Liver (tissue), 9 donors: ENCODE measurements around the gene TUNAR. TPM values are rescaled to one million over a fixed set of nuclear protein-coding genes. Genes with fewer than 3 reads are reported as not detected.

Experiments
- DNase-seq: peaks from one replicate; pipeline ENCODE4 v3.0.0-alpha.2; 2017; ENCODE audit warnings: low spot score
- H3K27ac ChIP-seq, 2 donors: one replicate each; pipeline ENCODE4 v1.7.0; 2013; ENCODE audit warnings: inconsistent platforms in 2 of 2, low read length in 2 of 2, control low read depth in 1 of 2, low read depth in 1 of 2, mild to moderate bottlenecking in 1 of 2
- H3K27me3 ChIP-seq, 4 donors: one replicate each; pipeline versions ENCODE4 v1.6.1 to v1.7.0; 2013; ENCODE audit warnings: low read length in 3 of 4, inconsistent platforms in 1 of 4, mild to moderate bottlenecking in 1 of 4, moderate library complexity in 1 of 4; ENCODE audit not compliant: control insufficient read depth in 4 of 4, insufficient read depth in 4 of 4
- H3K36me3 ChIP-seq, 4 donors: one replicate each; pipeline versions ENCODE4 v1.6.1 to v1.7.0; 2013; ENCODE audit warnings: low read length in 3 of 4, mild to moderate bottlenecking in 3 of 4, low read depth in 1 of 4, moderate library complexity in 1 of 4; ENCODE audit not compliant: control insufficient read depth in 4 of 4, insufficient read depth in 3 of 4
- H3K4me1 ChIP-seq, 4 donors: one replicate each; pipeline versions ENCODE4 v1.6.1 to v1.7.0; 2013; ENCODE audit warnings: low read length in 3 of 4, mild to moderate bottlenecking in 3 of 4, moderate library complexity in 1 of 4; ENCODE audit not compliant: control insufficient read depth in 4 of 4, insufficient read depth in 4 of 4
- H3K4me3 ChIP-seq, 3 donors: one replicate each; pipeline versions ENCODE4 v1.6.1 to v1.7.0; 2013; ENCODE audit warnings: low read length in 3 of 3, control low read depth in 1 of 3, low read depth in 1 of 3, mild to moderate bottlenecking in 1 of 3
- H3K9ac ChIP-seq, 2 donors: one replicate each; pipeline ENCODE4 v1.7.0; 2013; ENCODE audit warnings: low read length in 2 of 2, mild to moderate bottlenecking in 2 of 2, moderate library complexity in 2 of 2, control low read depth in 1 of 2, low read depth in 1 of 2
- H3K9me3 ChIP-seq, 4 donors: one replicate each; pipeline versions ENCODE4 v1.6.1 to v1.7.0; 2013; ENCODE audit warnings: low read length in 3 of 4; ENCODE audit not compliant: control insufficient read depth in 4 of 4
- ATF3 ChIP-seq: IDR thresholded peaks from 2 replicates; pipeline ENCODE4 v1.6.1; 2016; ENCODE audit warnings: antibody characterized with exemption
- EGR1 ChIP-seq, 2 donors: IDR thresholded peaks; 2 replicates each; pipeline ENCODE4 v1.6.1; 2016 to 2018; ENCODE audit warnings: antibody characterized with exemption in 2 of 2, low read depth in 2 of 2
- FOXA1 ChIP-seq: IDR thresholded peaks from 2 replicates; pipeline ENCODE4 v1.6.1; 2016; ENCODE audit warnings: antibody characterized with exemption
- FOXA2 ChIP-seq: IDR thresholded peaks from 2 replicates; pipeline ENCODE4 v1.6.1; 2016; ENCODE audit warnings: antibody characterized with exemption
- GABPA ChIP-seq, 2 donors: IDR thresholded peaks in 1 of 2; conservative IDR thresholded peaks in 1 of 2; 2 replicates each; pipeline ENCODE4 v1.6.1; 2016; ENCODE audit warnings: antibody characterized with exemption in 2 of 2, mild to moderate bottlenecking in 1 of 2, moderate library complexity in 1 of 2
- HNF4A ChIP-seq, 2 donors: conservative IDR thresholded peaks; 2 replicates each; pipeline ENCODE4 v1.6.1; 2016; ENCODE audit warnings: antibody characterized with exemption in 2 of 2, mild to moderate bottlenecking in 2 of 2
- HNF4G ChIP-seq: IDR thresholded peaks from 2 replicates; pipeline ENCODE4 v1.6.1; 2016; ENCODE audit warnings: antibody characterized with exemption
- JUND ChIP-seq, 2 donors: IDR thresholded peaks; 2 replicates each; pipeline ENCODE4 v1.6.1; 2016; ENCODE audit warnings: antibody characterized with exemption in 2 of 2
- NR2F2 ChIP-seq: IDR thresholded peaks from 2 replicates; pipeline ENCODE4 v1.6.1; 2016; ENCODE audit warnings: antibody characterized with exemption
- RAD21 ChIP-seq, 2 donors: IDR thresholded peaks; 2 replicates each; pipeline ENCODE4 v1.6.1; 2016; ENCODE audit warnings: antibody characterized with exemption in 2 of 2, mild to moderate bottlenecking in 2 of 2
- RXRA ChIP-seq, 2 donors: IDR thresholded peaks; 2 replicates each; pipeline ENCODE4 v1.6.1; 2017 to 2018; ENCODE audit warnings: antibody characterized with exemption in 2 of 2, mild to moderate bottlenecking in 1 of 2
- SP1 ChIP-seq: IDR thresholded peaks from 2 replicates; pipeline ENCODE4 v1.6.1; 2018; ENCODE audit warnings: antibody characterized with exemption, mild to moderate bottlenecking
- TAF1 ChIP-seq: conservative IDR thresholded peaks from 2 replicates; pipeline ENCODE4 v1.6.1; 2016; ENCODE audit warnings: antibody characterized with exemption, mild to moderate bottlenecking
- YY1 ChIP-seq: IDR thresholded peaks from 2 replicates; pipeline ENCODE4 v1.6.1; 2016; ENCODE audit warnings: antibody characterized with exemption, mild to moderate bottlenecking
- WGBS: extraction: QIAGEN DNeasy Blood & Tissue Kit; methylation state at CpG from one replicate; pipeline ENCODE4 v1.1.7; 2013; 5-methylcytosine and 5-hydroxymethylcytosine counted together
- polyA plus RNA-seq, 2 donors: library from polyadenylated mRNA; stranded (reverse) in 1 of 2; unstranded in 1 of 2; fragments of 200-250 nt in 1 of 2; fragments of >200 nt in 1 of 2; fragmentation: Nextera tagmentation in 1 of 2; extraction: Ambion mirVana in 1 of 2; gene quantifications; one replicate each; pipeline versions ENCODE4 v1.2.1 to v1.2.3, GENCODE V29; 2013 to 2015
- total RNA-seq, 2 donors: library from RNA; depleted of rRNA; stranded (reverse); fragments of >200 nt; gene quantifications; one replicate each; pipeline ENCODE4 v1.2.3, GENCODE V29; 2014
- TF ChIP-seq, protein P1 (sequence below): IDR thresholded peaks from 2 replicates; pipeline ENCODE4 v1.6.1; 2016; ENCODE audit warnings: antibody characterized with exemption, mild to moderate bottlenecking
- TF ChIP-seq, protein P2 (sequence below): IDR thresholded peaks from 2 replicates; pipeline ENCODE4 v1.6.1; 2016; ENCODE audit warnings: antibody characterized with exemption
- TF ChIP-seq, protein P3 (sequence below): fragments of 150-350 bp; IDR thresholded peaks from 2 replicates; pipeline ENCODE4 v1.5.1; 2017; ENCODE audit warnings: improper control_type of control experiment, low read depth, low read length; ENCODE audit not compliant: missing input control
- donor health status: healthy.
- donor health status: healthy.
- donor health status: healthy.
- donor health status: healthy.
- donor health status: healthy.

Gene TUNAR
- total and polyA plus RNA-seq, 4 donors, result 0.14 TPM; not detected in 3

- TF ChIP-seq, protein P1, sequence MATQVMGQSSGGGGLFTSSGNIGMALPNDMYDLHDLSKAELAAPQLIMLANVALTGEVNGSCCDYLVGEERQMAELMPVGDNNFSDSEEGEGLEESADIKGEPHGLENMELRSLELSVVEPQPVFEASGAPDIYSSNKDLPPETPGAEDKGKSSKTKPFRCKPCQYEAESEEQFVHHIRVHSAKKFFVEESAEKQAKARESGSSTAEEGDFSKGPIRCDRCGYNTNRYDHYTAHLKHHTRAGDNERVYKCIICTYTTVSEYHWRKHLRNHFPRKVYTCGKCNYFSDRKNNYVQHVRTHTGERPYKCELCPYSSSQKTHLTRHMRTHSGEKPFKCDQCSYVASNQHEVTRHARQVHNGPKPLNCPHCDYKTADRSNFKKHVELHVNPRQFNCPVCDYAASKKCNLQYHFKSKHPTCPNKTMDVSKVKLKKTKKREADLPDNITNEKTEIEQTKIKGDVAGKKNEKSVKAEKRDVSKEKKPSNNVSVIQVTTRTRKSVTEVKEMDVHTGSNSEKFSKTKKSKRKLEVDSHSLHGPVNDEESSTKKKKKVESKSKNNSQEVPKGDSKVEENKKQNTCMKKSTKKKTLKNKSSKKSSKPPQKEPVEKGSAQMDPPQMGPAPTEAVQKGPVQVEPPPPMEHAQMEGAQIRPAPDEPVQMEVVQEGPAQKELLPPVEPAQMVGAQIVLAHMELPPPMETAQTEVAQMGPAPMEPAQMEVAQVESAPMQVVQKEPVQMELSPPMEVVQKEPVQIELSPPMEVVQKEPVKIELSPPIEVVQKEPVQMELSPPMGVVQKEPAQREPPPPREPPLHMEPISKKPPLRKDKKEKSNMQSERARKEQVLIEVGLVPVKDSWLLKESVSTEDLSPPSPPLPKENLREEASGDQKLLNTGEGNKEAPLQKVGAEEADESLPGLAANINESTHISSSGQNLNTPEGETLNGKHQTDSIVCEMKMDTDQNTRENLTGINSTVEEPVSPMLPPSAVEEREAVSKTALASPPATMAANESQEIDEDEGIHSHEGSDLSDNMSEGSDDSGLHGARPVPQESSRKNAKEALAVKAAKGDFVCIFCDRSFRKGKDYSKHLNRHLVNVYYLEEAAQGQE, result no peak
- TF ChIP-seq SP1, result no peak
Measured at GRCh38 chr14:95956601-95957460, 80.2 kb downstream of the TUNAR start (continued).

GRCh38 chr14:95958105-95958504 is 81.5 kb downstream of the TUNAR start:
- no peak for TF ChIP-seq TAF1
- no peak for TF ChIP-seq FOXA2
- TF ChIP-seq, protein P2, sequence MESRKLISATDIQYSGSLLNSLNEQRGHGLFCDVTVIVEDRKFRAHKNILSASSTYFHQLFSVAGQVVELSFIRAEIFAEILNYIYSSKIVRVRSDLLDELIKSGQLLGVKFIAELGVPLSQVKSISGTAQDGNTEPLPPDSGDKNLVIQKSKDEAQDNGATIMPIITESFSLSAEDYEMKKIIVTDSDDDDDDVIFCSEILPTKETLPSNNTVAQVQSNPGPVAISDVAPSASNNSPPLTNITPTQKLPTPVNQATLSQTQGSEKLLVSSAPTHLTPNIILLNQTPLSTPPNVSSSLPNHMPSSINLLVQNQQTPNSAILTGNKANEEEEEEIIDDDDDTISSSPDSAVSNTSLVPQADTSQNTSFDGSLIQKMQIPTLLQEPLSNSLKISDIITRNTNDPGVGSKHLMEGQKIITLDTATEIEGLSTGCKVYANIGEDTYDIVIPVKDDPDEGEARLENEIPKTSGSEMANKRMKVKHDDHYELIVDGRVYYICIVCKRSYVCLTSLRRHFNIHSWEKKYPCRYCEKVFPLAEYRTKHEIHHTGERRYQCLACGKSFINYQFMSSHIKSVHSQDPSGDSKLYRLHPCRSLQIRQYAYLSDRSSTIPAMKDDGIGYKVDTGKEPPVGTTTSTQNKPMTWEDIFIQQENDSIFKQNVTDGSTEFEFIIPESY, result no peak
- no peak for TF ChIP-seq HNF4G
- TF ChIP-seq ATF3, result no peak
- TF ChIP-seq RAD21 (IDR thresholded peaks at IDR 0.05), result no peak
- no peak for TF ChIP-seq FOXA1
- TF ChIP-seq RXRA (IDR thresholded peaks at IDR 0.05), result no peak
- TF ChIP-seq JUND (IDR thresholded peaks at IDR 0.05), result no peak
- TF ChIP-seq SP1, result no peak
- no peak for TF ChIP-seq GABPA (IDR thresholded peaks at IDR 0.05 in 1 of 2, conservative IDR thresholded peaks at IDR 0.05 in 1 of 2)
- Histone ChIP-seq H3K27me3 (no peaks in the 10 kb centered on the region), H3K36me3 (no peaks in the 10 kb centered on the region), H3K27ac (no peak overlapping the region), H3K4me3 (no peak overlapping the region), H3K9me3 (no peaks in the 10 kb centered on the region), H3K4me1 (no peaks in the 10 kb centered on the region), H3K9ac (no peak overlapping the region)
- WGBS, result 45% methylated on average over 3 of the region's 3 CpGs
- DNase-seq, result no peak

- H3K9me3 ChIP-seq, result no peaks in the 10 kb centered on the region
- H3K9ac ChIP-seq, result no peak overlapping the region
- 50% methylated on average over 1 of the region's 1 CpG for WGBS
- no peaks in the 10 kb centered on the region for H3K27me3 ChIP-seq
- H3K4me1 ChIP-seq, result no peaks in the 10 kb centered on the region
- no peak overlapping the region for H3K27ac ChIP-seq
- H3K4me3 ChIP-seq, result no peak overlapping the region
- H3K36me3 ChIP-seq, result no peaks in the 10 kb centered on the region
- no peak for DNase-seq
- TF ChIP-seq, protein P3, sequence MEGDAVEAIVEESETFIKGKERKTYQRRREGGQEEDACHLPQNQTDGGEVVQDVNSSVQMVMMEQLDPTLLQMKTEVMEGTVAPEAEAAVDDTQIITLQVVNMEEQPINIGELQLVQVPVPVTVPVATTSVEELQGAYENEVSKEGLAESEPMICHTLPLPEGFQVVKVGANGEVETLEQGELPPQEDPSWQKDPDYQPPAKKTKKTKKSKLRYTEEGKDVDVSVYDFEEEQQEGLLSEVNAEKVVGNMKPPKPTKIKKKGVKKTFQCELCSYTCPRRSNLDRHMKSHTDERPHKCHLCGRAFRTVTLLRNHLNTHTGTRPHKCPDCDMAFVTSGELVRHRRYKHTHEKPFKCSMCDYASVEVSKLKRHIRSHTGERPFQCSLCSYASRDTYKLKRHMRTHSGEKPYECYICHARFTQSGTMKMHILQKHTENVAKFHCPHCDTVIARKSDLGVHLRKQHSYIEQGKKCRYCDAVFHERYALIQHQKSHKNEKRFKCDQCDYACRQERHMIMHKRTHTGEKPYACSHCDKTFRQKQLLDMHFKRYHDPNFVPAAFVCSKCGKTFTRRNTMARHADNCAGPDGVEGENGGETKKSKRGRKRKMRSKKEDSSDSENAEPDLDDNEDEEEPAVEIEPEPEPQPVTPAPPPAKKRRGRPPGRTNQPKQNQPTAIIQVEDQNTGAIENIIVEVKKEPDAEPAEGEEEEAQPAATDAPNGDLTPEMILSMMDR, result no peak
- no peak for TF ChIP-seq SP1
- TF ChIP-seq HNF4A (conservative IDR thresholded peaks at IDR 0.05), result no peak
- TF ChIP-seq EGR1 (IDR thresholded peaks at IDR 0.05; ENCODE audit: low read depth in 2 of 2), result no peak
- no peak for TF ChIP-seq GABPA (IDR thresholded peaks at IDR 0.05 in 1 of 2, conservative IDR thresholded peaks at IDR 0.05 in 1 of 2)
- TF ChIP-seq RXRA (IDR thresholded peaks at IDR 0.05), result no peak
- no peak for TF ChIP-seq TAF1
- TF ChIP-seq HNF4G, result no peak
- no peak for TF ChIP-seq ATF3
- TF ChIP-seq, protein P2, result no peak
- no peak for TF ChIP-seq NR2F2
- TF ChIP-seq JUND (IDR thresholded peaks at IDR 0.05), result no peak
- no peak for TF ChIP-seq FOXA1
- no peak for TF ChIP-seq YY1
Measured at GRCh38 chr14:95959317-95959716, 82.7 kb downstream of the TUNAR start.
